ENCODE measurements around the gene EPHB2. TPM values are rescaled to one million over a fixed set of nuclear protein-coding genes. Genes with fewer than 3 reads are reported as not detected.
"Not testable (repeated sequence)": the region's sequence is repeated elsewhere in the genome, so short reads cannot be mapped to it uniquely, and the experiment has no call there.

EPHB2 gene
- total and polyA plus RNA-seq, 8 donors = 0.13 to 88.1 (median 2.6) TPM; not detected in 1

GRCh38 chr1:22673486-22674409 is 36.9 kb upstream of the EPHB2 start:
- H3K27me3 ChIP-seq = peaks cover 7 to 93% (median 35%) of the 10 kb centered on the region in 3 donors
- TF ChIP-seq EP300 (IDR thresholded peaks at IDR 0.05) (no peak), CTCF (IDR thresholded peaks at IDR 0.05) (peak in 4 of 7 experiments; percentile 25 to 51 (median 40))
- peak; percentile 48 to 86 for DNase-seq

GRCh38 chr1:22674410-22674749 is 36.3 kb upstream of the EPHB2 start:
- Histone ChIP-seq H3K4me3 (no peak overlapping the region), H3K9me3 (no peaks in the 10 kb centered on the region), H3K36me3 (no peaks in the 10 kb centered on the region), H3K27me3 (peaks cover 7 to 87% (median 35%) of the 10 kb centered on the region in 3 donors), H3K27ac (no peak overlapping the region), H3K4me1 (no peaks in the 10 kb centered on the region)
- DNase-seq = no peak
- intact Hi-C loops (cut with DNase I; ENCODE audit: low total_unique reads) = no loop called here
- TF ChIP-seq EP300 (IDR thresholded peaks at IDR 0.05) = no peak
- TF ChIP-seq CTCF (IDR thresholded peaks at IDR 0.05) = peak in 2 of 7 experiments; percentile 1 to 5
- 23 to 57% (median 42%) methylated on average over 1 of the region's 1 CpG for WGBS, 5 donors

More at GRCh38 chr1:22673486-22674409, 36.9 kb upstream of the EPHB2 start:
- no peaks in the 10 kb centered on the region for H3K4me1 ChIP-seq
- WGBS, 5 donors = 8 to 16% (median 10%) methylated on average over 11 to 17 of the region's 17 CpGs
- H3K4me3 ChIP-seq = no peak overlapping the region
- intact Hi-C loops (cut with DNase I; ENCODE audit: low total_unique reads) = no loop called here
- no peaks in the 10 kb centered on the region for H3K36me3 ChIP-seq
- H3K27ac ChIP-seq = no peak overlapping the region
- H3K9me3 ChIP-seq = no peaks in the 10 kb centered on the region

GRCh38 chr1:22676151-22676550 is 34.5 kb upstream of the EPHB2 start:
- H3K36me3 ChIP-seq; H3K4me1 ChIP-seq; H3K4me3 ChIP-seq; intact Hi-C loops (cut with DNase I; ENCODE audit: low total_unique reads); H3K27ac ChIP-seq; DNase-seq; H3K9me3 ChIP-seq: not testable (repeated sequence)
- WGBS, 5 donors = 86 to 89% (median 87%) methylated on average over 15 of the region's 15 CpGs
- H3K27me3 ChIP-seq = peaks cover 7 to 70% (median 29%) of the 10 kb centered on the region in 3 donors

GRCh38 chr1:22676916-22677583 is 33.6 kb upstream of the EPHB2 start:
- Histone ChIP-seq H3K27ac (no peak overlapping the region), H3K27me3 (peaks cover 7 to 70% (median 29%) of the 10 kb centered on the region in 3 donors), H3K36me3 (no peaks in the 10 kb centered on the region), H3K4me1 (no peaks in the 10 kb centered on the region), H3K9me3 (no peaks in the 10 kb centered on the region), H3K4me3 (no peak overlapping the region)
- intact Hi-C loops (cut with DNase I; ENCODE audit: low total_unique reads) = no loop called here
- TF ChIP-seq CTCF (IDR thresholded peaks at IDR 0.05) (no peak), EP300 (IDR thresholded peaks at IDR 0.05) (no peak), POLR2AphosphoS5 (IDR thresholded peaks at IDR 0.05) (no peak), POLR2A (IDR thresholded peaks at IDR 0.05) (no peak)
- peak in 1 of 2 donors; percentile 66 for DNase-seq
- WGBS, 5 donors = 22 to 53% (median 41%) methylated on average over 34 to 37 of the region's 37 CpGs
